ENCODE measurements around the gene RPAIN. TPM values are rescaled to one million over a fixed set of nuclear protein-coding genes. Genes with fewer than 3 reads are reported as not detected.

Gene RPAIN, protein sequence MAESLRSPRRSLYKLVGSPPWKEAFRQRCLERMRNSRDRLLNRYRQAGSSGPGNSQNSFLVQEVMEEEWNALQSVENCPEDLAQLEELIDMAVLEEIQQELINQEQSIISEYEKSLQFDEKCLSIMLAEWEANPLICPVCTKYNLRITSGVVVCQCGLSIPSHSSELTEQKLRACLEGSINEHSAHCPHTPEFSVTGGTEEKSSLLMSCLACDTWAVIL
- 10 to 100 TPM; 52.4 to 53.7 TPM for total RNA-seq

DNA sequence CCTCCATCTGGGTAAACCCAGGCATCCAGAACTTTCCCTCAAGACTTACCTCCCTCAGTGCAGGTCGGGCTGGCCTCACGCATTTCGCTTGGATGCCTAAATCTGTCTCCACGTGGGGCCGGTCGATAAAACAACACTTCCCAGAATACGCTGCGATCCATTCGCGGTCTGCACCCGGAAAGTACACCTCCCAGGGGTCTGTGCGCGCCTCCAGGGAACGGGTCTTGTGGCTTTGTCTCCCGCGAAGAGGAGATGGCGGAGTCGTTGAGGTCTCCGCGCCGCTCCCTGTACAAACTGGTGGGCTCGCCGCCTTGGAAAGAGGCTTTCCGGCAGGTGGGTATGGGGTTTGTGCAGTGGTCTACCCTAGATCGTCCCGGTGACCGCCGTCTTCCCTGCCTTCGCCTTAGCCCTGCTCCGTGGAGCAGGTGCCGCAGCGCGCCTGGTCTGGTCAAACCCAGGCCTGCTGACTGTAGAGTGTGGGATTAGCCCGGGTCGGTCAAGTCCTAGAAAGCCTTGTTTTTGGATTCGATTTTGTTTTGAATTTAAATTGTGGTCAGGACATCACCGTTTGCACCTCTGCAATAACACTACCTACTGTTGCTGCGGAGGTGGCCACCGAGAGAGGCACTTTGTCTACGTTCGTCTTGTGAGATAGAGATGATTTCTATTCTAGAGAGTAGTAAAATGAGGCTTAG is at the start of gene RPAIN:
TSS of gene RPAIN (plus strand) at position 224 of the 695 bp plus-strand sequence. CDS start at position 253, 29 bp downstream.
- ChIA-PET POLR2A (interaction anchor here (1.0 to 1.3 kb wide), 6 partner anchors 9 to 107 kb away, joined by 3 to 9 read pairs (median 4); partner anchors contain the start of genes C1QBP and DHX33), CTCF (interaction anchor here (1.0 to 1.6 kb wide), 3 partner anchors 15 to 66 kb away, joined by 3 to 5 read pairs (median 4); partner anchors contain the start of genes C1QBP, DERL2 and MIS12)

DNA sequence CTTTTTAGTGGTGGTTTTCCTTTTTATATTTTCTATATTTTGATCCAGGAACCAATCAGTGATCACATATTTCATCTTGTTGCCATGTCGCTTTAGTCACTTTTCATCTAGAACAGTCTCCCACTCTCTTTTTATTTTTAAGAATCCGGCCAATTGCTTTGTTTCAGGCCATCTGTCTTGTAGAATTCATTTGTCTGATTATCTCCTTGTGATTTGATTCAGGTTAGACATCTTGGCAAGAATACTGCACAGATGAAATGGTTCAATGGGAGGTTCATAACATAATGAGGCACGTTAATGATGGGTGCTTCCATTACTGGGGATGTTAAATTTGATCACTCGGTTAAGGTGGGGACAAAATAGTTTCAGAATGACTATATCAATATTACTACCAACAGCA is 49.6 kb upstream of the RPAIN start:
- CTCF ChIA-PET: interaction anchor here (1.1 kb wide), 1 partner anchor 10 kb away, joined by 4 read pairs; no protein-coding TSS in a partner anchor
- POLR2A ChIA-PET: no interaction called here

DNA sequence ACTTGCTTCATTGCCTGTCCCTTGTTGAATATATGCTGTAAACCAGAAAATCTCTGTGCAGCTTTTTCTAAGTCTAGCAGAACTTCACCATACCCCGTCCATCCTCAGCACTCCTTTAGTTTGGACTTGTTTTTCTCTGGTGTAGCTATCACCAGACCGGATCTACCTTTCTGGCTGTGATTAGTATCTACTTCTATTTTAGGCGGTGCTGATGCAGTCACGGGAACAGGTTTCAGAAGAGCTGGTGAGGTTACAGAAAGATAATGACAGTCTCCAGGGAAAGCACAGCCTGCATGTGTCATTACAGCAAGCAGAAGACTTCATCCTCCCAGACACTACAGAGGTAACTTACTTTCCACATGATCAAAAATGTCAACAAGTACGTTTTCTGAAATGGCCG is 46.9 kb upstream of the RPAIN start:
- POLR2A ChIA-PET: interaction anchor here (0.6 to 1.1 kb wide), 2 partner anchors 13 to 90 kb away, joined by 3 read pairs; no protein-coding TSS in a partner anchor

DNA sequence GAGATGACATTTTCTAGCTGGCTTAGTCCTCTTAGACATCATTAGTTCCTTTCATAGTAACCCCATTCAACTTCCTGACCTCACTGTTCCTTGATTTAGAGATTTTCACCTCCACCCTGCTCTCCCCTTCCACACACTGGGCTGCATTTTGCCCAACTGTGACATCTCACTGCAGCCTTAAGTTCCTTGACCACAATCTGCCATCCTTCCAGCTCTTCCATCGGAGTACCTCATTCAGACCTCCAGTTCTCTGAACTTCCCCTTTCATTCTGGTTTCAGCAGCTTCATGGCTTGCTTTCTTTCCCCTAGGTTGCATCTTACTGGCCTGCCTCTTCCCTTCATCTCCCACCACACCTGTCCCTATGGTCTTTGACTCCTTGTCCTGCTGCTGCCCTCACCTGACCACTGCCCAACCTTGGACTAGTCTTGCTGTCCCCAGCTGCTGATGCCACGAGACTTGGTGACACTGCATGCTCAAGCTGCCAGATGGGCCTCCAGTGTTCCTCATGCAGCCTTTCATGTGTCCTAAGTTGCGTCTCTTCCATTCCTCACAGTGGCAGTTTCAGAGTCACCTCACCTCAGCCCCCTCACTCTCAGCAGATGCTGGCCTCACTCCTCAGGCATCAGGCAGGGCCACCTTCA is 41.3 kb upstream of the RPAIN start:
- ChIA-PET CTCF (no interaction called here), POLR2A (no interaction called here)

More for the DNA sequence above, 46.9 kb upstream of the RPAIN start:
- CTCF ChIA-PET: no interaction called here

DNA sequence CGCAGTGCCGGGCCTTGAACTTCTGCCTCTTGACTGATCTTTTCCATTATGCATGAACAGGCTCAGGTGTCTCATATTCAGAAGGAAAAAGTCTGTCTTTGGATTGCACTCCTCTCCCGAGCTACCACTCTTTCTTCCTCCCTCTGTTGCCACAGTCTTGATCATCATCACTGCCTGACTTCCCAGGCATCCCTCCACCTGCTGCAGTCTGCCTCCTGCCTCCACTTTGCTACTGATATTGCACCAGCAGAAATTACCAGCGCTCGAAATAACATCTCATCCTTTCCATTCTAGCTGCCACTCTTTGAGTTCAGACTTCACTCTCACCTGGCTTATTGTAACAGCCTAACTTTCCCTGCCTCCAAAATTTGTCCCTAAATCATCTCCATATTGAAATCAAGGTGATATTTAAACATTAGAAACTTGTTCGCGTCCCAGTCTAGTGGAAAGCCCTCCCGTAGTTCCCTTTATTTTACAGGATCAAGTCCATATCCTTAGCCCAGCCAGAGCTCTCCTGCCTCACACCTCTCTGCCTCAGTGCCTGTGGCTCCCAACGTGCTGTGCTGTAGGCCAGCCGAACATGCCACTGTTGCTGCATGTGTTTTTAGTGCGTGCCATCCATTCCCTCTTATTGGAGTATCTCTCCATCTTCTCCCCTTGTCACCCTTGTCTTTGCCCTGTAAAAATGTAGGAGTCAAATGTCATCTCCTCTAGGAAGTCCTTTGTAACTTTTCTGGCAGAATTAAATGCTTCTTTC is 40.5 kb upstream of the RPAIN start:
- CTCF ChIA-PET: interaction anchor here (1.3 to 2.1 kb wide), 2 partner anchors 8 to 60 kb away, joined by 4 to 8 read pairs; partner anchors contain the start of gene C1QBP
- POLR2A ChIA-PET: no interaction called here

DNA sequence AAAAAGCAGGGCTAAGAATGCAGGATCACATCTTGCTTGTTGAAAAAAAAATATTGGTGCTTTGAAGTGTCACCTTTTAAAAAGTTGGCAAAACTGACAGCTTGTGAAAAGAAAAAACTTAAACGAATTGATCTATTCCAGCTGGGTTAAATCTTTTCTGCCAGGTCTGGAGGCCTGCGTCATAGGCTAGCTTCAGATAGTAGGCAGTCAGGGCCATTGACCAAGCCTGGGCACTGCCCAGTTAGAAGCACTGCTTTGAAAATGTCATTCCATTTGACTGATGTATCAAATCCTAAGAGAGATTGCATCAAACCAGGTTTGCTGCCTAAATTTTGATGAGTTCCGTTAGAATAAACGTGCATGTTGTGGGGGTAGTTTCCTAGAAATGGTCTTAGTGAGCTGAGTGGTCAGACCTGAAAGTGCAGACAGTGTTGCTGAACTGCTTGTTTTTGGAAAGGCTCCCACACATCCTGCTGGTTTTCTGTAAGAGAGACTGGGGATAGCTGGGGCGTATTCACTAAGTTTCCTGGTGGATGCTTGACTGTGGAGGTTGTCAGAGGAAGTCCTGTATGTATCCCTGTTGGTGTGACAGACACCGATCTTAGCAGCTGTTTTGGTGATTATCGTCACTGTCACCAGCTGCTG is 39.4 kb upstream of the RPAIN start:
- ChIA-PET POLR2A (no interaction called here), CTCF (interaction anchor here (1.3 to 2.1 kb wide), 2 partner anchors 10 to 59 kb away, joined by 4 to 8 read pairs; partner anchors contain the start of gene C1QBP)

DNA sequence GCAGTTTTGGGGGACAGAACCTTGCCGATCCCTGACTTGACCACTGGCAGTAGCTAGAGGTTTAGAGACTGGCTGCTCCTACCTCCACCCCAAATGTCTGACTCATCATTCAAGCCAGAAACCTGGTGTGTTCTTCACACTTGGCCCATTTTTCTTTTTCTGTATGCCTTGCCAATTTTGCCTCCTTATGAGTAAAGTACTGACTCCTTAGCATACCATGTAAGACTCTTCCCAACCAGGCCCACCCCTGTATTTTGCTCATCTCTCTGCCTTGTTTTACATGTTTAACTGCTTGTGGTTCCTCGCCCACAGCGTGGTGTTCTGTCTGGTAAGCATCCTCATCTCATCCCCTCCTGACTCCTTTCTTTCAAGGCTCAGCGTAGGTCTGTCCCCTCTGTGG is 38.4 kb upstream of the RPAIN start:
- CTCF ChIA-PET: interaction anchor here (2.1 kb wide), 1 partner anchor 58 kb away, joined by 8 read pairs; the partner anchor contains the start of gene C1QBP

DNA sequence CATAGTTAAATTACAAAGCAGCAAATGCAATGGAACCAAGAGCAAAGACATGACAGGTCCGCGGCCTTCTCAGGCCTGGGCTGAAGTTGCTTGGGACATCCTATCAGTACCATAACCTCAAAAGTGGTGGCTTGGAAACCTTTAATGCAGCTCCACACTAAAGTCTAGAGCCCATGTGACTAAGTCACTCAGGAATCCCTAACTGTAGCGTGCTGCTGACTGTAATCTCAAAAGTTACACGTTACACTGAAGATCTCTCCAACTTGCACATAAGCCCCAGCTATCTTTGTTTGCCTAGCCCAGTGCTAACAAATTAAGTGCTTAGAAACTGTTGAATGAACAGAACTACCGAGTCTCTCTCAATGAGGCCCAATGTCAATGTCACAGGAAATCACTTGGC is 28.3 kb upstream of the RPAIN start:
- CTCF ChIA-PET: interaction anchor here (0.7 kb wide), 1 partner anchor 84 kb away, joined by 3 read pairs; no protein-coding TSS in a partner anchor
- POLR2A ChIA-PET: no interaction called here

More for the DNA sequence above, 38.4 kb upstream of the RPAIN start:
- POLR2A ChIA-PET: no interaction called here

DNA sequence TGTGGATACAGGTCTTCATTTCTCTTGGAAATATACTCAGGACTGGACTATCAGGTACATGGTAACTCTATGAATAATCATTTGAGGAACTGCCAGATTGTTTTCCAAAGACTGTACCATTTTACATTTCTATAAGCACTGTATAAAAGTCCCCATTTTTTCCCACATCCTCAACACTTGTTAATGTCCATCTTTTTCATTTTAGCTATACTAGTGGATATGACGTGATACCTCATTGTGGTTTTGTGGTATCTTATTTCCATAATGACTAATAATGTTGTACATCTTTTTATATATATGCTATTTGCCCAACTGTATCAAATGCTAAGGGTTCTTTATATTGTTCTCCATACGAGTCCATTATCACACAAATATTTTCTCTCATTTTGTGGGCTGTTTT is 23.4 kb upstream of the RPAIN start:
- POLR2A ChIA-PET: no interaction called here
- CTCF ChIA-PET: interaction anchor here (0.5 to 0.6 kb wide), 2 partner anchors 15 to 485 kb away, joined by 3 to 5 read pairs; no protein-coding TSS in a partner anchor

DNA sequence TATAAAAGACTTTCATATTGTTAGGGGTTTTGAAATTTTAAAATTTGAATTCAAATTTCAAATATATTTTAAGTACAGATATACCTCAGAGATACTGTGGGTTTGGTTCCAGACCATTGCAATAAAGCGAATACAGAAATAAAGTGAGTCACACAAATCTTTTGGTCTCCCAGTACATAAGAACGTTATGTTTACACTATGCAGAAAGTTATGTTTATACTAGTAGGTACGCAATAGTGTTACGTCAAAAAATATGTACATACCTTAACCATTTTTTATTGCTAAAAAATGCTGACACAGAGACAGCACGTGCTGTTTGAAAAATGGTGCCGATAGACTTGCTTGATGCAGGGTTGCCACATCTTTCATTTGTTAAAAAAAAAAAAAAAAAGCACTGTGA is 20.2 kb upstream of the RPAIN start:
- ChIA-PET CTCF (no interaction called here), POLR2A (interaction anchor here (0.5 kb wide), 1 partner anchor 1134 kb away, joined by 4 read pairs; no protein-coding TSS in a partner anchor)

DNA sequence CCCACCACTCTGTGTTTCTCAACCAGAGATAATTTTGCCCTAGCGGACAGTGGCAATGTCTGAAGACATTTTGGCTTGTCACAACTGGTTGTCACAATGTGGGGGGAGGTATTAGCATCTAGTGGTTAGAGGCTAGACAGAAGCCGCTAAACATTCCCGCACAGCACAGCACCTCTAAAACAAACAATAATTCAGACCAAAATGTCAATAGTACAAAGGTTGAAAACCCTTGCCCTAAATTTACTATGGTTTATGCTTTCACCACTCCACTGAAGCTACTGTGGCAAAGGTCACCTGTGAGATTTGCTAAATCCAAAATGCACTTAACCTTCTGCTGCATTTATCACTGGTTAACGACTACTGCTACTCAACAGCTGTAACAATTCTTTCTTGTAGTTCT is 14.6 kb upstream of the RPAIN start:
- CTCF ChIA-PET: interaction anchor here (0.8 to 1.1 kb wide), 2 partner anchors 14 to 17 kb away, joined by 3 read pairs; partner anchors contain the start of genes NUP88 and RPAIN
- POLR2A ChIA-PET: no interaction called here

DNA sequence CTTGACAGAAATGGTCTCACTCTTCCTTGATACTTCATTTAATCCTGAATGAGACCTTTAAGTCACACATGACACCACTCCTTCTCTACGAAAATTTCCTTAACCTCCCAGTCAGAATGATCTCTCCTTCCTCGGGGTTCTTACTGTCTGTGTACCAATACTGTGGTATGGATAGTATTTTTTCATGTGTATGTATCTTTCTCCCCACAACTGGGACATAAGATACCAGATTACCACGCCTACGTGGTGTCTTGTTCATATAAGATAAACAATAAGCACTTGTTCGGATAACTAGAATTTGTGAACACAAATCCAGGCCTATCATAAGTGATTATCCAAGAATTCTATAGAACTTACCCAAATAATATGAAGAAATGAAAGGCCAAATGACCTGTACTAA is 11.8 kb upstream of the RPAIN start:
- ChIA-PET POLR2A (no interaction called here), CTCF (no interaction called here)

DNA sequence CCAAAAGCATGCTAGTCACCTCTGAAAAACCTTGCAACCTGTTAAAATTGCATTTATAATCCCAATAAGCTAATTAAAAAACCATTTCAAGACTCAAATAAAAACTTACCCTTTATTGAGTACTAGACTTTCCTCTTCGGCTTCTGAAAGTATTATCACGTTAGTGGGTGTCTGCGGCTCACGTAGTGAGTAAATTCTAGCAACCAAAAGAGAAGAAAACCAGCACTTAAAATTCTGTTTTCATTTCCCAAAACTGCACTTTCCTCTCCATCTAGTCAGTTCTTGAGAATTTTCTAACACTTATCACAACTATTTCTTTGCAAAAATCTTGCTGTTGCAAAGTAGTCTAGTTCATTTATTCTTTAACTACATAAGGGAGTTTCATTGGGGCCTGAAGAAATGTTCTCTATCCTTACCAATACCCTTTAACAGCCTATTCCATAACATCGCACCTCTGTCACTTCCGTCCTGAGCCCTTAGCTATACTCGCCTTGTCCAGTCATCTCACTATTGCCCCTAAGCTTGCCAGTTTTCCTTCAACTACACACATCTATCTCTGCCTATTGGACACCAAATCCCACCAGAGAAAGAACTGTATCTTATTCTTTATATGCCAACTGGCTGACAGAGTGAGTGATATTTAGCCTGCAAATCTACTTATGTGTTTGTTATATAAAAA is 9.2 kb upstream of the RPAIN start:
- ChIA-PET POLR2A (interaction anchor here (1.4 kb wide), 1 partner anchor 9 kb away, joined by 3 read pairs; the partner anchor contains the start of gene NUP88), CTCF (interaction anchor here (0.7 to 1.9 kb wide), 2 partner anchors 14 to 29 kb away, joined by 3 to 4 read pairs; partner anchors contain the start of gene C1QBP)

DNA sequence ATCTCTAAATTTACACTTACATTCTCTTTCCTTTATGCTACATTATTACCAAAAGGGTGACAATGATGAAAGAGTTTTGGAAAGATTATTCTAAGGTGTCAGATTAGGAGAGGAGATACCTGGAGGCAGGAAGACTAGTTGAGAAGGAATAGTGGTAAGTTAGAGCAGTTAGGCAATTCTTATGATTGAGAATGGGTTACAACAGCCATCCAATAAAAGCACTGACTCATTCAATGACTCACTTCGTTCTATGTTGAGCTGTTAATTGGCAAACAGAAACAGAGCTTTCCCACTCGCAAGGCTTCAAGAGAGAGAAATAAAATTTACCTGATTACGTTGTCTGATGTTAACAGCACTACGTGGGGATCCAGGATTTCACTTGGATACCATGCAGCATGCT is 6.3 kb upstream of the RPAIN start:
- CTCF ChIA-PET: no interaction called here
- POLR2A ChIA-PET: interaction anchor here (0.6 to 1.8 kb wide), 3 partner anchors 54 to 1553 kb away, joined by 3 to 4 read pairs (median 4); partner anchors contain the start of gene DHX33

DNA sequence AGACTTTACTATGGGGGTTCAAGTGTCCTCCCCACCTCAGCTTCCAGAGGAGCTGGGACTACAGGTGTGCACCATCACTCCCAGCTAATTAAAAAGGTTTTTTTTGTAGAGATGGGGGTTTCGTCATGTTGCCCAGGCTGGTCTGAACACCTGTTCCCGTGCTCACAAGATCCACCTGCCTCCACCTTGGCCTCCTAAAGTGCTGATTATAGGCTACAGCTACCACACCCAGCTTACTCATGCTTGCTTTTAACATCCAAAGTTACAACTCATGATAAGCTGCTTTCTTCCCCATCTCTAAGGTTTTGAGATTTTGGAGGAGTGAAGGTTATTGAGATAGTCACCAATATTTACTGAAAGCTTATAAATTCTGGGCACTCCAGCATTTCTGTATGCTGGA is 3.1 kb upstream of the RPAIN start:
- ChIA-PET CTCF (interaction anchor here (0.6 to 0.9 kb wide), 2 partner anchors 18 to 22 kb away, joined by 4 read pairs; partner anchors contain the start of gene C1QBP), POLR2A (interaction anchor here (0.5 kb wide), 1 partner anchor 353 kb away, joined by 7 read pairs; no protein-coding TSS in a partner anchor)

DNA sequence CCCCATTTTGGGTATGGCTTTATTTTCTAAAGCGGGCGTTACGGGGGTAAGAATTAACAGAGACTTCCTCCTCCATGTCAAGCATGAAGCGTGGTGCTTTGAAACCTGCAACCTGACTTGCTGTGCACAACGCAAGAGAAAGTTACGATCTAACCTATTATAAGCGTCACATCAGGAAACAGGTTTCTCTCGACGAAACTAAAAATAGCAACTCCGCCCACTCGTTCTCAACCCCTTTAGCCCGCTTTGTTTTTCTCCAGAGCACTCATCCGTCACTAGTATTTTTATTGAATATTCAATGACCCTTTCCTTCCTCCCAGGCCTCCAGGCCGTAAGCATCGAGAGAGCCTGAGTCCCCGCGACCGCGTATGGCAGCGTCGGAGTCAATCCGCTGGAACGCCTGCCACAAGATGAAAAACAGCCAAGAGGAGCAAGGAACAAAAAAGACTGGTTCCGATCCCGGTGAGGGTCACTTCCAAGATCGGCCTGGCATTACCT is 1.1 kb upstream of the RPAIN start:
- ChIA-PET CTCF (interaction anchor here (0.6 to 1.6 kb wide), 4 partner anchors 13 to 114 kb away, joined by 3 to 5 read pairs (median 4); partner anchors contain the start of genes C1QBP, DERL2 and MIS12), POLR2A (interaction anchor here (0.7 to 1.3 kb wide), 7 partner anchors 8 to 108 kb away, joined by 3 to 9 read pairs (median 4); partner anchors contain the start of genes C1QBP and DHX33)

DNA sequence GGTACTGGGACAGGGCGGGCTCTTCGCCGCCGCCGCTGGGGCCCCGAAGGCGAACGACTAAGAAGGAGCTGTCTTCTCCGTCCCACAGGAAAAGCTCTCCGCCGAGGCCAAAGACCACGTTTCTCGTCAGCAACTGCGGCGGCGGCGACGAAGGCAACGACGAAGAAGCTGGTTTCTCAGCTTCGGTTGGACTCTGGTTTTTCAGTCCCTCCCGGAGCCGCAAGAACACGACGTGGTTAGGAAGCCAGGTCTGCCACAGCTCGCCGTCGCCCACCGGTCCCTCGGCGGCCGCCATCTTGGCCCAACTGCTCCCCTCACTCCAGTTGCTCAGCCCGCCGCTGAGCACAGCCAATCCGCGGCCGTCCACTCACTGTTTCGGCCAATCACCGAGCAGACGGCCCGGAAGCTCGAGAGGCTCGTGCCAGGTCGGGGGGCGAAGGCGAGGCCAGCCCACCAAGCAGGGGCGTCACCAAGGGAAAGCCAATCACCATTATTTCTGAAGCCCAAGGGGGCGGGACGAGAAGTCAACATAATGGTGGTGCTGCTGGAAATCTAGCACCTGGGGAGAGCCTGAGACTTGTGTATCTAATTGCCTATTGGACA is 525 bp upstream of the RPAIN start, which contains the start of gene NUP88:
TSS of gene NUP88 (minus strand) at position 307 of the 603 bp plus-strand sequence. CDS start at position 295, 12 bp downstream.
- CTCF ChIA-PET: interaction anchor here (0.6 to 1.6 kb wide), 4 partner anchors 14 to 114 kb away, joined by 3 to 5 read pairs (median 4); partner anchors contain the start of genes C1QBP, DERL2 and MIS12
- POLR2A ChIA-PET: interaction anchor here (0.7 to 1.3 kb wide), 7 partner anchors 9 to 107 kb away, joined by 3 to 9 read pairs (median 4); partner anchors contain the start of genes C1QBP and DHX33

Measured in activated CD8-positive, alpha-beta memory T cell treated with anti-CD3 and anti-CD28 coated beads for 36 hours (primary cell).